ENCODE results near the gene SMARCAL1.

The SMARCAL1 gene

GRCh38 chr2:216416571-216417307, 4.5 kb downstream of the SMARCAL1 start:
- Histone ChIP-seq H3K4me3 (ENCODE audit: low read length) (peak overlapping the region; percentile 58), H3K79me2 (ENCODE audit: low read length) (peaks cover 12% of the 10 kb centered on the region; the same call in 1 of the 2 replicates), H2AFZ (ENCODE audit: low read depth, low read length) (no peak overlapping the region), H4K20me1 (ENCODE audit: insufficient read depth, low read length) (no peaks in the 10 kb centered on the region), H3K27ac (ENCODE audit: low read length) (peak overlapping the region; percentile 96), H3K9ac (ENCODE audit: low read length) (peak overlapping the region; percentile 64; the same call in 1 of the 2 replicates), H3K4me1 (ENCODE audit: low read length) (peaks cover 41% of the 10 kb centered on the region), H3K27me3 (ENCODE audit: low read depth, low read length) (no peaks in the 10 kb centered on the region), H3K36me3 (replicated peaks; ENCODE audit: low read depth, low read length) (peaks cover 57% of the 10 kb centered on the region), H3K4me2 (ENCODE audit: low read length) (peak overlapping the region; percentile 89), H3K9me3 (ENCODE audit: insufficient read depth, low read length) (no peaks in the 10 kb centered on the region)
- TF ChIP-seq EZH2phosphoT487 (IDR thresholded peaks at IDR 0.05; ENCODE audit: low read depth) (no peak), CTCF (IDR thresholded peaks at IDR 0.05; ENCODE audit: low read depth, low read length) (no peak)

DNA sequence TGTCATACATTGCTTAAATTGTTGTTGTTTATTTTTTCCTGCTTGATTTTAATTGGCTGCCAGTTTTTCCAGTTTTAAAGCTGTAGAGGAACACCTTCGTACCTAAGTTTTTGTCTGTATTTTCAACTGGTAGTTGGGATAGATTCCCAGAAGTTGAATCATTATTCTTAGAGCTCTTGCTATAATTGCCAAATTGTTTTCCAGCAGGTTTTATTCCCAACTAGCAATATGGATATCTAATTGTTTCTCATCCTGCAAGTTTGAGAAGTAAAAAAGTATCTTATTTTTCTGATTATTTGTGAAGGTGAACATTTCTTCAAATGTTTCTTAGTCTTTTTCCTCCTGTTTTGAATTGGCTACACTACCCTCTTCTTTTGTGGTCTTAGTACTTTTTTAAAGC, 6.7 kb downstream of the SMARCAL1 start:
- Histone ChIP-seq H3K9me3 (ENCODE audit: insufficient read depth, low read length) (no peaks in the 10 kb centered on the region), H3K4me3 (ENCODE audit: low read length) (no peak overlapping the region), H4K20me1 (ENCODE audit: insufficient read depth, low read length) (no peaks in the 10 kb centered on the region), H3K36me3 (replicated peaks; ENCODE audit: low read depth, low read length) (peaks cover 73% of the 10 kb centered on the region), H2AFZ (ENCODE audit: low read depth, low read length) (no peak overlapping the region), H3K27me3 (ENCODE audit: low read depth, low read length) (no peaks in the 10 kb centered on the region), H3K9ac (ENCODE audit: low read length) (no peak overlapping the region), H3K4me2 (ENCODE audit: low read length) (no peak overlapping the region), H3K27ac (ENCODE audit: low read length) (no peak overlapping the region), H3K79me2 (ENCODE audit: low read length) (no peaks in the 10 kb centered on the region), H3K4me1 (ENCODE audit: low read length) (peaks cover 36% of the 10 kb centered on the region)
- TF ChIP-seq EZH2phosphoT487 (IDR thresholded peaks at IDR 0.05; ENCODE audit: low read depth): no peak
- TF ChIP-seq CTCF (IDR thresholded peaks at IDR 0.05; ENCODE audit: low read depth, low read length): no peak

DNA sequence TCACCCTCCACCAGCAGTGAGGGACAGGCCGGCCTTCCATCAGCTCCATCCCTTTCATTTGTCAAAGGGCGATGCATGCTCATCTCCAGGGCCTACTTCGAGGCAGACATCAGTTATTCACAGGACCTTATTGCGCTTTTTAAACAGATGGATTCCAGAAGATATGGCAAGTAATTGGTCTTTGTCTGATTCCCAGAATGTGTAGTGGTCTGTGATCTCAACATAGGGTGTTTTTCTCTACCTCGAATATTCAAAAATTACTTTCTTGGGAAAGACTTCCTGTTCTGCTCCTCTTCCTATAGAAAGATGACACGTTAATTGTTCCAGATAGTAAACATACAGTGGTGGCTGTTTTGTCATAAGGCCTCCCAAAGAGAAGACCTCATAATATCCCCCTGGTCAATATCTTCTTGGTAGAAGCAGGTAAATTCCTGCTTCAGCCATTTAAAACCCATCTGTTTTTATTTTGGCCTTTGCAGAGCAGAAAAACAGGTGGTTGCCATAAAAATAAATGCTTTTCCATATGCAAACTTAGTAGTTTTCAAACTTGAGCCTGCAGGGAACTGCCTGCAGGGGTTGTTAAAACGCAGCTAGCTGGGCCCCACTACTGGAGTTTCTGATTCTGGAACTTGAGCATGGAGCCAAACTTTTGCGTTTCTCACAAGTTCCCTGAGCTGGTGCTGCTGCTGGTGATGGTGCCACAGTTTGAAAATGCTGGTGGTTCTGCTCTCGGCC, 8.2 kb downstream of the SMARCAL1 start:
- TF ChIP-seq CTCF (IDR thresholded peaks at IDR 0.05; ENCODE audit: low read depth, low read length) (no peak), EZH2phosphoT487 (IDR thresholded peaks at IDR 0.05; ENCODE audit: low read depth) (no peak)
- no peaks in the 10 kb centered on the region for H3K27me3 ChIP-seq (ENCODE audit: low read depth, low read length)
- no peak overlapping the region for H3K4me3 ChIP-seq (ENCODE audit: low read length)
- H3K79me2 ChIP-seq (ENCODE audit: low read length): no peaks in the 10 kb centered on the region
- no peak overlapping the region for H3K9ac ChIP-seq (ENCODE audit: low read length)
- H3K4me1 ChIP-seq (ENCODE audit: low read length): peaks cover 30% of the 10 kb centered on the region
- H3K27ac ChIP-seq (ENCODE audit: low read length): no peak overlapping the region
- no peaks in the 10 kb centered on the region for H3K9me3 ChIP-seq (ENCODE audit: insufficient read depth, low read length)
- H4K20me1 ChIP-seq (ENCODE audit: insufficient read depth, low read length): no peaks in the 10 kb centered on the region
- H3K36me3 ChIP-seq (replicated peaks; ENCODE audit: low read depth, low read length): peaks cover 79% of the 10 kb centered on the region
- H3K4me2 ChIP-seq (ENCODE audit: low read length): no peak overlapping the region
- H2AFZ ChIP-seq (ENCODE audit: low read depth, low read length): no peak overlapping the region

GRCh38 chr2:216423071-216423470, 10.8 kb downstream of the SMARCAL1 start:
- Histone ChIP-seq H3K79me2 (ENCODE audit: low read length) (no peaks in the 10 kb centered on the region), H3K27ac (ENCODE audit: low read length) (no peak overlapping the region), H2AFZ (ENCODE audit: low read depth, low read length) (no peak overlapping the region), H3K4me2 (ENCODE audit: low read length) (no peak overlapping the region), H3K9ac (ENCODE audit: low read length) (no peak overlapping the region), H3K36me3 (replicated peaks; ENCODE audit: low read depth, low read length) (peaks cover 75% of the 10 kb centered on the region), H3K9me3 (ENCODE audit: insufficient read depth, low read length) (no peaks in the 10 kb centered on the region), H3K27me3 (ENCODE audit: low read depth, low read length) (no peaks in the 10 kb centered on the region), H4K20me1 (ENCODE audit: insufficient read depth, low read length) (no peaks in the 10 kb centered on the region), H3K4me1 (ENCODE audit: low read length) (peaks cover 5% of the 10 kb centered on the region), H3K4me3 (ENCODE audit: low read length) (no peak overlapping the region)
- TF ChIP-seq CTCF (IDR thresholded peaks at IDR 0.05; ENCODE audit: low read depth, low read length) (no peak), EZH2phosphoT487 (IDR thresholded peaks at IDR 0.05; ENCODE audit: low read depth) (no peak)
